H1 (cell line): ENCODE results near the gene ZNRF3. TPM values are rescaled to one million over a fixed set of nuclear protein-coding genes. Genes with fewer than 3 reads are reported as not detected.

Experiments used
- CTCF ChIA-PET: fragments of 300-600 bp; sonication (Branson Sonifier 250); formaldehyde crosslinking; loops from one replicate; lab custom pipeline; 2021; ENCODE audit not compliant: partially characterized antibody; lab: Charles Lee
- POLR2A ChIA-PET: fragments of 300-600 bp; sonication (Branson Sonifier 250); formaldehyde crosslinking; loops from one replicate; lab custom pipeline; 2021; ENCODE audit warnings: inconsistent platforms; ENCODE audit not compliant: partially characterized antibody; lab: Charles Lee
- DNase-seq, 2 experiments: peaks; one replicate each; pipeline versions ENCODE4 v3.0.0 to v3.0.0-alpha.2; 2010 to 2022; ENCODE audit warnings: low spot score in 2 of 2, low read depth in 1 of 2, mixed read lengths in 1 of 2
- FAIRE-seq: peaks from 2 replicates; lab custom pipeline; 2011; peaks lifted over from hg19 to GRCh38; lab: Jason Lieb, UNC
- H2AFZ ChIP-seq: 2 replicates; pipeline ENCODE4 v1.8.1; 2012; ENCODE audit warnings: low read length, inconsistent platforms
- H2AK5ac ChIP-seq: 2 replicates; pipeline ENCODE4 v1.6.1; 2013; ENCODE audit warnings: low read depth, low read length
- H2BK120ac ChIP-seq: replicated peaks from 2 replicates; pipeline ENCODE3; 2013; ENCODE audit warnings: low read depth, low read length, inconsistent platforms
- H2BK12ac ChIP-seq: 2 replicates; pipeline ENCODE4 v1.6.1; 2013; ENCODE audit warnings: low read depth, low read length
- H2BK15ac ChIP-seq: 2 replicates; pipeline ENCODE4 v1.6.1; 2013; ENCODE audit warnings: low read length
- H2BK20ac ChIP-seq: 2 replicates; pipeline ENCODE4 v1.6.1; 2013; ENCODE audit warnings: low read length
- H2BK5ac ChIP-seq: 2 replicates; pipeline ENCODE4 v1.6.1; 2013; ENCODE audit warnings: low read depth, low read length
- H3K14ac ChIP-seq: 2 replicates; pipeline ENCODE4 v1.6.1; 2013; ENCODE audit warnings: inconsistent platforms; ENCODE audit not compliant: insufficient read length
- H3K18ac ChIP-seq: 2 replicates; pipeline ENCODE4 v1.6.1; 2013; ENCODE audit warnings: low read length; ENCODE audit errors: extremely low read depth
- H3K23ac ChIP-seq: 2 replicates; pipeline ENCODE4 v1.6.1; 2013; ENCODE audit warnings: inconsistent platforms; ENCODE audit not compliant: insufficient read length
- H3K23me2 ChIP-seq: 2 replicates; pipeline ENCODE4 v1.6.1; 2013; ENCODE audit warnings: low read depth, low read length
- H3K27ac ChIP-seq: 2 replicates; pipeline ENCODE4 v1.6.1; 2011; ENCODE audit warnings: low read depth, low read length, inconsistent platforms
- H3K27me3 ChIP-seq, 4 experiments: replicated peaks in 1 of 4; 1 replicate in 1 of 4; 2 replicates in 3 of 4; pipeline versions ENCODE4 v1.6.1 to v1.8.1; 2011 to 2013; ENCODE audit warnings: low read length in 3 of 4, mild to moderate bottlenecking in 3 of 4, inconsistent platforms in 2 of 4, mixed read lengths in 2 of 4, moderate library complexity in 1 of 4; ENCODE audit not compliant: control insufficient read depth in 3 of 4, insufficient read depth in 3 of 4; ENCODE audit errors: extremely low read depth in 1 of 4
- H3K36me3 ChIP-seq, 4 experiments: 2 replicates each; pipeline versions ENCODE4 v1.6.1 to v1.8.1; 2011 to 2013; ENCODE audit warnings: mild to moderate bottlenecking in 4 of 4, low read length in 3 of 4, moderate library complexity in 2 of 4, control low read depth in 1 of 4, inconsistent platforms in 1 of 4; ENCODE audit not compliant: insufficient read depth in 4 of 4, control insufficient read depth in 2 of 4
- H3K4ac ChIP-seq: replicated peaks from 2 replicates; pipeline ENCODE3; 2013; ENCODE audit warnings: low read length, low read depth, mixed read lengths, inconsistent platforms; ENCODE audit not compliant: insufficient read length
- H3K4me1 ChIP-seq, 4 experiments: replicated peaks in 1 of 4; 1 replicate in 1 of 4; 2 replicates in 3 of 4; pipeline versions ENCODE4 v1.6.1 to v1.8.1; 2011 to 2013; ENCODE audit warnings: low read length in 3 of 4, inconsistent platforms in 2 of 4, mixed read lengths in 1 of 4; ENCODE audit not compliant: insufficient read depth in 4 of 4, control insufficient read depth in 3 of 4
- H3K4me2 ChIP-seq, 2 experiments: 2 replicates each; pipeline versions ENCODE4 v1.6.1 to v1.8.1; 2011 to 2013; ENCODE audit warnings: low read depth in 2 of 2, low read length in 2 of 2, control low read depth in 1 of 2, inconsistent platforms in 1 of 2, mild to moderate bottlenecking in 1 of 2; ENCODE audit not compliant: insufficient read depth in 1 of 2
- H3K4me3 ChIP-seq, 4 experiments: fragments of 200-600, 300-600 bp in 1 of 4; sonication (generic), shearing (Covaris generic), sonication (Bioruptor Twin) in 1 of 4; 2 replicates each; pipeline versions ENCODE4 v1.5.1 to v1.8.1; 2011 to 2016; ENCODE audit warnings: low read length in 4 of 4, low read depth in 3 of 4, control low read depth in 2 of 4, inconsistent platforms in 2 of 4, mild to moderate bottlenecking in 2 of 4, mixed read lengths in 1 of 4, moderate library complexity in 1 of 4; ENCODE audit not compliant: insufficient read depth in 2 of 4; ENCODE audit errors: extremely low read depth in 1 of 4
- H3K56ac ChIP-seq: replicated peaks from 2 replicates; pipeline ENCODE3; 2013; ENCODE audit warnings: low read depth, mild to moderate bottlenecking, mixed read lengths, low read length, inconsistent platforms; ENCODE audit not compliant: insufficient read length
- H3K79me1 ChIP-seq: 2 replicates; pipeline ENCODE4 v1.6.1; 2013; ENCODE audit warnings: low read depth, low read length, control low read depth
- H3K79me2 ChIP-seq, 2 experiments: 2 replicates each; pipeline versions ENCODE4 v1.6.1 to v1.8.1; 2012 to 2013; ENCODE audit warnings: low read length in 2 of 2, mild to moderate bottlenecking in 2 of 2, inconsistent platforms in 1 of 2; ENCODE audit not compliant: insufficient read depth in 2 of 2, control insufficient read depth in 1 of 2
- H3K9ac ChIP-seq, 4 experiments: replicated peaks in 1 of 4; 1 replicate in 1 of 4; 2 replicates in 3 of 4; pipeline versions ENCODE4 v1.6.1 to v1.8.1; 2011 to 2013; ENCODE audit warnings: low read depth in 3 of 4, low read length in 3 of 4, control low read depth in 2 of 4, mild to moderate bottlenecking in 2 of 4, moderate library complexity in 2 of 4, inconsistent platforms in 1 of 4; ENCODE audit errors: extremely low read depth in 1 of 4
- H3K9me3 ChIP-seq, 2 experiments: 2 replicates each; pipeline versions ENCODE4 v1.6.1 to v1.8.1; 2012 to 2013; ENCODE audit warnings: mild to moderate bottlenecking in 2 of 2, moderate library complexity in 2 of 2, control low read depth in 1 of 2, inconsistent platforms in 1 of 2, low read depth in 1 of 2, low read length in 1 of 2, mixed read lengths in 1 of 2; ENCODE audit not compliant: insufficient read depth in 2 of 2
- H4K20me1 ChIP-seq, 2 experiments: replicated peaks in 1 of 2; 2 replicates each; pipeline versions ENCODE3 to v1.8.1; 2011 to 2013; ENCODE audit warnings: inconsistent platforms in 2 of 2, low read length in 2 of 2, mild to moderate bottlenecking in 1 of 2; ENCODE audit not compliant: insufficient read depth in 2 of 2, control insufficient read depth in 1 of 2
- H4K5ac ChIP-seq: 2 replicates; pipeline ENCODE4 v1.6.1; 2013; ENCODE audit warnings: low read length, low read depth, mixed read lengths, inconsistent platforms; ENCODE audit not compliant: insufficient read length
- H4K8ac ChIP-seq: 2 replicates; pipeline ENCODE4 v1.8.0; 2013; ENCODE audit warnings: mild to moderate bottlenecking, moderate library complexity, low read length, inconsistent platforms; ENCODE audit not compliant: insufficient read depth; ENCODE audit errors: extremely low read depth
- H4K91ac ChIP-seq: replicated peaks from 2 replicates; pipeline ENCODE3; 2013; ENCODE audit warnings: low read length, mixed read lengths, inconsistent platforms; ENCODE audit not compliant: insufficient read length
- EGR1 ChIP-seq: IDR thresholded peaks from 2 replicates; pipeline ENCODE4 v1.6.1; 2011; ENCODE audit warnings: low read depth, low read length, borderline replicate concordance
- GTF2F1 ChIP-seq: IDR thresholded peaks from 2 replicates; pipeline ENCODE4 v1.6.1; 2012; ENCODE audit warnings: low read depth, low read length, improper control_type of control experiment, borderline replicate concordance
- JUND ChIP-seq: IDR thresholded peaks from 2 replicates; pipeline ENCODE4 v1.6.1; 2011; ENCODE audit warnings: mild to moderate bottlenecking, improper control_type of control experiment, low read length
- KDM1A ChIP-seq: fragments of 200-600, 300-600 bp; sonication (generic); IDR thresholded peaks from 2 replicates; pipeline ENCODE4 v1.7.1; 2016; ENCODE audit warnings: mild to moderate bottlenecking, low read length, borderline replicate concordance
- KDM4A ChIP-seq: IDR thresholded peaks from one replicate; pipeline ENCODE4 v1.7.1; 2012; ENCODE audit warnings: low read depth, mild to moderate bottlenecking, moderate library complexity, low read length, inconsistent platforms; ENCODE audit not compliant: severe bottlenecking
- POLR2A ChIP-seq, 2 experiments: IDR thresholded peaks; 1 replicate in 1 of 2; 2 replicates in 1 of 2; pipeline ENCODE4 v1.6.1; 2011; ENCODE audit warnings: low read depth in 2 of 2, low read length in 2 of 2, mild to moderate bottlenecking in 2 of 2; ENCODE audit errors: control extremely low read depth in 1 of 2
- RAD21 ChIP-seq, 2 experiments: IDR thresholded peaks in 1 of 2; conservative IDR thresholded peaks in 1 of 2; 2 replicates each; pipeline ENCODE4 v1.6.1; 2011; ENCODE audit warnings: low read depth in 2 of 2, low read length in 2 of 2, improper control_type of control experiment in 1 of 2, inconsistent platforms in 1 of 2, mild to moderate bottlenecking in 1 of 2, moderate library complexity in 1 of 2
- RFX5 ChIP-seq: IDR thresholded peaks from 2 replicates; pipeline ENCODE4 v1.6.1; 2011; ENCODE audit warnings: low read depth, low read length, improper control_type of control experiment, borderline replicate concordance
- WGBS, 2 experiments: shearing (Covaris generic) in 1 of 2; methylation state at CpG; one replicate each; pipeline versions ENCODE4 v1.1.6 to v1.1.7; 2013 to 2015; ENCODE audit warnings: low lambda C conversion rate in 2 of 2, mixed read lengths in 2 of 2, inconsistent platforms in 1 of 2, low coverage in 1 of 2, missing lambda C conversion rate in 1 of 2; ENCODE audit not compliant: insufficient replicate concordance in 2 of 2, insufficient coverage in 1 of 2, insufficient read length in 1 of 2; ENCODE audit errors: extremely low coverage in 1 of 2, missing lambda C conversion rate in 1 of 2; 5-methylcytosine and 5-hydroxymethylcytosine counted together
- polyA plus RNA-seq, 7 experiments: library from polyadenylated mRNA; depleted of rRNA in 3 of 7; stranded (reverse) in 5 of 7; unstranded in 2 of 7; fragments of >200 nt in 5 of 7; fragments of 200-250 nt in 2 of 7; gene quantifications; 1 replicate in 5 of 7; 2 replicates in 1 of 7; 4 replicates in 1 of 7; pipeline versions ENCODE4 v1.2.1 to v1.2.3, GENCODE V29; 2011 to 2013; ENCODE audit warnings: missing spikeins in 2 of 7, mixed read lengths in 2 of 7
- total RNA-seq: library from RNA; stranded (reverse); fragmentation: NEBNext Ultra II Directional; extraction: Animal tissue kit (Norgen Biotek cat#: 25700); gene quantifications from 2 replicates; pipeline ENCODE4 v1.2.1, GENCODE V29; 2021
- TF ChIP-seq, protein P1 (sequence below): IDR thresholded peaks from 2 replicates; pipeline ENCODE4 v1.6.1; 2011; ENCODE audit warnings: low read length, improper control_type of control experiment

The ZNRF3 gene
- total and polyA plus RNA-seq, 2 of the 8 experiments (the other 6 are each of a cell fraction or from before 2014, with no cell fraction given) = 14.1 to 21.7 TPM

DNA sequence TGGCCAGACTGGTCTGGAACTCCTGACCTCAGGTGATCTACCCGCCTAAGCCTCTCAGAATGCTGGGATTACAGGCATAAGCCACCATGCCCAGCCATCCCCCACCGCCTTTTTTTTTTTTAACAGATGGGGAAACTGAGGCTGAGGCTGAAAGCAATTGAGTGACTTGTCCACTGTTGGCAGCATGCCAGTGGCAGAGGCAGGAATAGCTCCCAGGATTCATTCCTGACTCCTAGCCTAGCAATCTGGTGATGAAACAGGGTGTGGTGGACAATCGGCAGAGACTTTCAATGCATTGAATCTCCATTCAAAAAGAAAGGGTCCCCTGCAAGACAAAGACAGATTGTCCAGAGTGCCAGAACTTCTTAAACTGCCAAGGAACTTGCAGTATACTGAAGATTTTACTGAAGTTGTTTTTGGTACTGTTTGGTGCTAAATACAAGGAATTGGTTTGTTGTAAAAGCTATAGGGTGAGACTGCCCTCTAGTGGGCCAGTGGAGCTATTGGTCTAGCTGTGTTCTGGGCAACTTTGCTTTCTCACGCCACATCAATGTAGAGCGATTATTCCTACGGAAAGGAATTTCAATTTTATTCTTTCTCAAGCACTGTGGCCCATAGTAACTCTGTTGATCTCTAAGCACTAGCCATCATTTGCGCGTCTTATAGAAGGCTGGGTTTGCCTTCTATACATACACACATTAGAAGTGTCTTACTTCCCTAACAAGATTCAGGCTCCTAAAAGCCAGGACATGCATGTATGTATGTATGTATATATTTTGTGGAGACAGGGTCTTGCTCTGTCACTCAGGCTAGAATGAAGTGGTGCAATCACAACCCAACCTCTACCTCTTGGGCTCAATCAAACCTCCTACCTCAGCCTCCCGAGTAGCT, 157.3 kb downstream of the ZNRF3 start:
- no peak overlapping the region for H4K5ac ChIP-seq
- peaks cover 0 to 3% (median 0%) of the 10 kb centered on the region in 4 experiments; a peak in 3 of 7 replicates for H3K4me1 ChIP-seq
- H4K8ac ChIP-seq = no peak overlapping the region
- no peak overlapping the region for H3K27ac ChIP-seq
- H3K9me3 ChIP-seq = no peaks in the 10 kb centered on the region
- H2BK120ac ChIP-seq = no peak overlapping the region
- H4K20me1 ChIP-seq = peaks cover 1 to 8% of the 10 kb centered on the region in 2 experiments
- H3K23ac ChIP-seq = no peak overlapping the region
- no peak overlapping the region for H3K9ac ChIP-seq
- H3K27me3 ChIP-seq = no peaks in the 10 kb centered on the region
- H3K14ac ChIP-seq = no peak overlapping the region
- H3K79me1 ChIP-seq = no peaks in the 10 kb centered on the region; the same call in 1 of the 2 replicates
- 60% methylated on average over 9 of the region's 9 CpGs; no CpG with 5 or more reads in 1 of the 2 experiments for WGBS, 2 experiments
- H3K18ac ChIP-seq = no peak overlapping the region
- no peak for DNase-seq
- peak; percentile 86 for FAIRE-seq
- no peak overlapping the region for H2AFZ ChIP-seq
- no peak overlapping the region for H4K91ac ChIP-seq
- H3K79me2 ChIP-seq = peaks cover 0 to 5% of the 10 kb centered on the region in 2 experiments; a peak in 1 of 4 replicates
- no peak overlapping the region for H2AK5ac ChIP-seq
- no peak overlapping the region for H2BK12ac ChIP-seq
- H3K23me2 ChIP-seq = no peaks in the 10 kb centered on the region
- H3K4me2 ChIP-seq = no peak overlapping the region
- ChIA-PET POLR2A (interaction anchor here (0.6 to 1.5 kb wide), 8 partner anchors 8 to 238 kb away, joined by 3 to 8 read pairs (median 3); partner anchors contain the start of gene ZNRF3), CTCF (interaction anchor here (0.6 to 5.8 kb wide), 61 partner anchors 9 to 854 kb away, joined by 3 to 67 read pairs (median 4); partner anchors contain the start of gene ZNRF3)
- H3K4me3 ChIP-seq = no peak overlapping the region
- no peak overlapping the region for H2BK5ac ChIP-seq
- no peak overlapping the region; the same call in 1 of the 2 replicates for H2BK20ac ChIP-seq
- H3K56ac ChIP-seq = no peak overlapping the region
- 0 out of 2 replicates have a peak overlapping the region, but pooled peaks have one; percentile 20 for H2BK15ac ChIP-seq
- H3K36me3 ChIP-seq = peaks cover 4 to 22% (median 11%) of the 10 kb centered on the region in 4 experiments; a peak in 7 of 8 replicates
- H3K4ac ChIP-seq = no peak overlapping the region
- no peak for TF ChIP-seq JUND
- TF ChIP-seq KDM1A = no peak
- TF ChIP-seq, protein P1, sequence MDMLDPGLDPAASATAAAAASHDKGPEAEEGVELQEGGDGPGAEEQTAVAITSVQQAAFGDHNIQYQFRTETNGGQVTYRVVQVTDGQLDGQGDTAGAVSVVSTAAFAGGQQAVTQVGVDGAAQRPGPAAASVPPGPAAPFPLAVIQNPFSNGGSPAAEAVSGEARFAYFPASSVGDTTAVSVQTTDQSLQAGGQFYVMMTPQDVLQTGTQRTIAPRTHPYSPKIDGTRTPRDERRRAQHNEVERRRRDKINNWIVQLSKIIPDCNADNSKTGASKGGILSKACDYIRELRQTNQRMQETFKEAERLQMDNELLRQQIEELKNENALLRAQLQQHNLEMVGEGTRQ = no peak
- TF ChIP-seq POLR2A (IDR thresholded peaks at IDR 0.05; ENCODE audit: control extremely low read depth in 1 of 2, low read depth in 2 of 2, low read length in 2 of 2) = no peak
- no peak for TF ChIP-seq GTF2F1
- TF ChIP-seq RFX5 = no peak
- no peak for TF ChIP-seq KDM4A
- TF ChIP-seq EGR1 = no peak
- TF ChIP-seq RAD21 (IDR thresholded peaks at IDR 0.05 in 1 of 2, conservative IDR thresholded peaks at IDR 0.05 in 1 of 2; ENCODE audit: low read depth in 2 of 2, low read length in 2 of 2) = peak; percentile 92 to 98
